Measurements from ENCODE around the gene COLGALT1.

The COLGALT1 gene

GRCh38 chr19:17555929-17556813 is 722 bp downstream of the COLGALT1 start:
- no peak for TF ChIP-seq CTCF (conservative IDR thresholded peaks at IDR 0.05; ENCODE audit: low read depth, low read length)
- Histone ChIP-seq H3K4me1 (ENCODE audit: low read depth, poor library complexity, severe bottlenecking) (peaks cover 13% of the 10 kb centered on the region), H4K20me1 (ENCODE audit: insufficient read depth) (no peaks in the 10 kb centered on the region), H2AFZ (ENCODE audit: low read depth) (peak overlapping the region; percentile 95), H3K79me2 (ENCODE audit: insufficient read depth, low read depth) (peaks cover 18% of the 10 kb centered on the region; the same call in 1 of the 2 replicates), H3K4me3 (IDR thresholded peaks at IDR 0.05; ENCODE audit: insufficient read depth, low read depth, low read length) (no peak overlapping the region), H3K9ac (peak overlapping the region; percentile 85), H3K27me3 (ENCODE audit: insufficient read depth, low read depth) (peaks cover 6% of the 10 kb centered on the region), H3K36me3 (ENCODE audit: insufficient read depth) (no peaks in the 10 kb centered on the region), H3K4me2 (peak overlapping the region; percentile 50; the same call in 1 of the 2 replicates), H3K27ac (peak overlapping the region; percentile 39)

- Histone ChIP-seq H3K4me2 (peak overlapping the region; percentile 50; the same call in 1 of the 2 replicates), H3K27ac (no peak overlapping the region), H3K27me3 (ENCODE audit: insufficient read depth, low read depth) (peaks cover 6% of the 10 kb centered on the region), H4K20me1 (ENCODE audit: insufficient read depth) (no peaks in the 10 kb centered on the region), H3K79me2 (ENCODE audit: insufficient read depth, low read depth) (peaks cover 18% of the 10 kb centered on the region; the same call in 1 of the 2 replicates), H3K4me1 (ENCODE audit: low read depth, poor library complexity, severe bottlenecking) (peaks cover 13% of the 10 kb centered on the region), H3K9ac (no peak overlapping the region; the same call in 1 of the 2 replicates), H3K36me3 (ENCODE audit: insufficient read depth) (no peaks in the 10 kb centered on the region), H2AFZ (ENCODE audit: low read depth) (no peak overlapping the region), H3K4me3 (IDR thresholded peaks at IDR 0.05; ENCODE audit: insufficient read depth, low read depth, low read length) (no peak overlapping the region)
- TF ChIP-seq CTCF (conservative IDR thresholded peaks at IDR 0.05; ENCODE audit: low read depth, low read length), result no peak
Measured at GRCh38 chr19:17556995-17557394, 1.5 kb downstream of the COLGALT1 start.

GRCh38 chr19:17557466-17557865 is 2.0 kb downstream of the COLGALT1 start:
- Histone ChIP-seq H3K79me2 (ENCODE audit: insufficient read depth, low read depth) (peaks cover 18% of the 10 kb centered on the region; the same call in 1 of the 2 replicates), H3K36me3 (ENCODE audit: insufficient read depth) (no peaks in the 10 kb centered on the region), H4K20me1 (ENCODE audit: insufficient read depth) (no peaks in the 10 kb centered on the region), H3K4me1 (ENCODE audit: low read depth, poor library complexity, severe bottlenecking) (peaks cover 13% of the 10 kb centered on the region), H3K4me3 (IDR thresholded peaks at IDR 0.05; ENCODE audit: insufficient read depth, low read depth, low read length) (no peak overlapping the region), H3K27me3 (ENCODE audit: insufficient read depth, low read depth) (peaks cover 6% of the 10 kb centered on the region), H3K27ac (no peak overlapping the region), H2AFZ (ENCODE audit: low read depth) (no peak overlapping the region), H3K4me2 (no peak overlapping the region), H3K9ac (no peak overlapping the region)
- TF ChIP-seq CTCF (conservative IDR thresholded peaks at IDR 0.05; ENCODE audit: low read depth, low read length), result no peak

- Histone ChIP-seq H3K79me2 (ENCODE audit: insufficient read depth, low read depth) (peaks cover 18% of the 10 kb centered on the region; the same call in 1 of the 2 replicates), H3K36me3 (ENCODE audit: insufficient read depth) (no peaks in the 10 kb centered on the region), H3K9ac (no peak overlapping the region), H3K4me1 (ENCODE audit: low read depth, poor library complexity, severe bottlenecking) (peaks cover 8% of the 10 kb centered on the region), H3K27ac (no peak overlapping the region), H4K20me1 (ENCODE audit: insufficient read depth) (no peaks in the 10 kb centered on the region), H3K27me3 (ENCODE audit: insufficient read depth, low read depth) (no peaks in the 10 kb centered on the region), H2AFZ (ENCODE audit: low read depth) (no peak overlapping the region), H3K4me3 (IDR thresholded peaks at IDR 0.05; ENCODE audit: insufficient read depth, low read depth, low read length) (no peak overlapping the region), H3K4me2 (no peak overlapping the region)
- no peak for TF ChIP-seq CTCF (conservative IDR thresholded peaks at IDR 0.05; ENCODE audit: low read depth, low read length)
Measured at GRCh38 chr19:17560205-17560595, 4.8 kb downstream of the COLGALT1 start.
